OCI-LY7 (cell line): ENCODE measurements around the gene DMD.

ENCODE experiments used
- EZH2phosphoT487 ChIP-seq: fragments of 200-600 bp; sonication (generic); IDR thresholded peaks from 2 replicates; pipeline ENCODE4 v1.6.1; 2018; ENCODE audit warnings: low read depth, borderline replicate concordance, mild to moderate bottlenecking, mixed run types, antibody characterized with exemption, low read length, moderate library complexity, mixed read lengths
- TF ChIP-seq, protein P1 (sequence below): fragments of 200-600 bp; sonication (generic); conservative IDR thresholded peaks from 2 replicates; pipeline ENCODE4 v1.5.1; 2014; ENCODE audit warnings: mild to moderate bottlenecking, antibody characterized with exemption, low read length, moderate library complexity, mixed read lengths

DNA sequence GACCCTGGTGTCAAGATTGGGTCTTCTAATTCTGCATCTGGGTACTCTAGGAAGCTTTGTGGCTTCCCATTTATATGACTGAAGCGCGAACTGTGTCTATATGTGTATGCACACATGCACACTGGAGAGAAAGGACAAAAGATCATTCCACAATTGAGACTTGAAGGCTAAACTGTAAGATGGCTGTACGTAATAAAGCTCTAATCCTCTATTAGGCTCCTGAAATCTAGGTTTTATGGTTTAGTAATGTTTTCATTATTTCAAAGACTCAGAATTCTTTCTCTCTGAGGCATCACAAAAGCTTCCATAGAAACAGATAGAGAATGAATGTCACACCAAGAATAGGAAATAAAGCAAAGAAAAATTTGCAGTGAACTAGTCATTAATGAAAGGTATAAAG is 1818.8 kb downstream of the DMD start:
- TF ChIP-seq, protein P1, sequence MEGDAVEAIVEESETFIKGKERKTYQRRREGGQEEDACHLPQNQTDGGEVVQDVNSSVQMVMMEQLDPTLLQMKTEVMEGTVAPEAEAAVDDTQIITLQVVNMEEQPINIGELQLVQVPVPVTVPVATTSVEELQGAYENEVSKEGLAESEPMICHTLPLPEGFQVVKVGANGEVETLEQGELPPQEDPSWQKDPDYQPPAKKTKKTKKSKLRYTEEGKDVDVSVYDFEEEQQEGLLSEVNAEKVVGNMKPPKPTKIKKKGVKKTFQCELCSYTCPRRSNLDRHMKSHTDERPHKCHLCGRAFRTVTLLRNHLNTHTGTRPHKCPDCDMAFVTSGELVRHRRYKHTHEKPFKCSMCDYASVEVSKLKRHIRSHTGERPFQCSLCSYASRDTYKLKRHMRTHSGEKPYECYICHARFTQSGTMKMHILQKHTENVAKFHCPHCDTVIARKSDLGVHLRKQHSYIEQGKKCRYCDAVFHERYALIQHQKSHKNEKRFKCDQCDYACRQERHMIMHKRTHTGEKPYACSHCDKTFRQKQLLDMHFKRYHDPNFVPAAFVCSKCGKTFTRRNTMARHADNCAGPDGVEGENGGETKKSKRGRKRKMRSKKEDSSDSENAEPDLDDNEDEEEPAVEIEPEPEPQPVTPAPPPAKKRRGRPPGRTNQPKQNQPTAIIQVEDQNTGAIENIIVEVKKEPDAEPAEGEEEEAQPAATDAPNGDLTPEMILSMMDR: no peak
- no peak for TF ChIP-seq EZH2phosphoT487
